GM19351 (cell line): ENCODE data around the gene AK9.
"Not testable (repeated sequence)": the region's sequence is repeated elsewhere in the genome, so short reads cannot be mapped to it uniquely, and the experiment has no call there.

Source experiments
- ATAC-seq: cut with Tn5 transposase; IDR thresholded peaks from one replicate; pipeline ENCODE4 v1.9.1; 2021; ENCODE audit warnings: mild to moderate bottlenecking, moderate library complexity; ENCODE audit not compliant: unreplicated experiment

AK9 gene

DNA sequence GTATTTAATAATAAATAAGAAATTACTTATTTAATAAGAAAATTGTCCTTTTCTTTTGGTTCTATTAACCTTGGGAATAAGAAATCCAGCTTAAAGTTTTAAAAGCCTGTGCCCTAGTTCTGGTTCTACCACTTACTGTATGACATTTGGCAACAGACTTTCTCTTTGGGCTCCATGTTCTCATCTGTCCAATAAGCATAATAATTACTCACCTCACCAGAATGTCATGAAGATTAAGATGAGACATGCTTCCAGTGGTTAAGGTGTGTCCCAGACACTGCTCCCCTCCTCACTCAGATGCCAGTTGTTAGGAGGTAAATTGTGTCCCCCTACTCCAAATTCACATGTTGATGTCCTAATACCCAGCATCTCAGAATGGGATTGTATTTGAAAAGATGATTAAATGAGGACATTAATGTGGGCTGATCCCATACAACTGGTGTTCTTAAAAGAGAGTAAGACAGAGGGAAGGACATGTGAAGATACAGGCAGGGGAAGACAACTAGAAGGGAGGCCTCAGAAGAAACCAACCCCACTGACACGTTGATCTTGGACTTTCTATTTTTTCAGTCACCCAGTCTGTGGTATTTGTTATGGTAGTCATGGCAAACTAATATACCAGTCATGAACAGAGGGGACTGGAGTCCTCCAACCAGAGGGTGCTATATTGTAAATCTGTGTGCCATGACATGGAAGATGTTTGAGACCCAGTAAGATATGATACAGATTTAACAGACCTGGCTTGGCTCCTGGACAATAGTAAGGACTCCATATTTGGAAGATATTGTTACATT, 229.1 kb downstream of the AK9 start:
- ATAC-seq = no peak

DNA sequence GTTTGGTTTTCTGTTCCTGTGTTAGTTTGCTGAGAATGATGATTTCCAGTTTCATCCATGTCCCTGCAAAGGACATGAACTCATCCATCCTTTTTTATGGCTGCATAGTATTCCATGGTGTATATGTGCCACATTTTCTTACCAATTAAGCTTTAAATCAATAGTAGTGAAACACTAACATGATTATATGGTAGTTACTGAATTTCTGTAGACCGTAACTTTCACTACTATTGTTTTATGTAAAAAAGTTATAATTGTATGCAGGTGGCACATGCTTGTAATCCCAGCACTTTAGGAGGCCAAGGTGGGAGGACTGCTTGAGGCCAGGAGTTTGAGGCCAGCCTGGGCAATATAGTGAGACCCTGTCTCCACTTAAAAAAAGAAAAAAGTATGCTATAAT, 229.8 kb downstream of the AK9 start:
- ATAC-seq = not testable (repeated sequence)

DNA sequence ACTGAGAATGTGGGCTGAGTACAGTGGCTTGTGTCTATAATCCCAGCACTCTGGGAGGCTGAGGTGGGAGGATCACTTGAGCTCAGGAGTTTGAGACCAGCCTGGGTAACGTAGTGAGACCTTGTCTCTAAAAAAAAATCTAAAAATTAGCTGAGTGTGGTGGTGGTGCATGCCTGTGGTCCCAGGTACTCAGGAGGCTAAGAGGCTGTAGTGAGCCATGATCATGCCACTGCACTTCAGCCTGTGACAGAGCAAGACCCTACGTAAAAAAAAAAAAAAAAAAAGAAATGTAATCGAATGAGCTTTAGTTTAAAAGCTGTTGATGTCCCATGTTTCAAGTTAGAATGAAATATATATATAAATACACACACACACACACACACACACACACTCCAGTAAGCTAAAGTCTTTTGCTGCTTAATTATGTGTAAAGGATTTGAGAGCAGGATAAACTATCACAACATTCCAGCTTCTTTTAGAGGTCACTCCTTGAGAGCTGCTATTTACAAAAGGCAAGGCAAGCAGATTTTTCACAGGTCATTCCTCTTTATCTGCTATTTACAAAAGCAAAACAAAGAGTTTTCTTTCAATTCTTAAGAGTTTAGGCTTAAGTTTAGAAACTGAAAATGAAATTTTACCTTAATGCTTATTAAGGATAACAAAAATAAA, 230.7 kb downstream of the AK9 start:
- ATAC-seq = no peak

DNA sequence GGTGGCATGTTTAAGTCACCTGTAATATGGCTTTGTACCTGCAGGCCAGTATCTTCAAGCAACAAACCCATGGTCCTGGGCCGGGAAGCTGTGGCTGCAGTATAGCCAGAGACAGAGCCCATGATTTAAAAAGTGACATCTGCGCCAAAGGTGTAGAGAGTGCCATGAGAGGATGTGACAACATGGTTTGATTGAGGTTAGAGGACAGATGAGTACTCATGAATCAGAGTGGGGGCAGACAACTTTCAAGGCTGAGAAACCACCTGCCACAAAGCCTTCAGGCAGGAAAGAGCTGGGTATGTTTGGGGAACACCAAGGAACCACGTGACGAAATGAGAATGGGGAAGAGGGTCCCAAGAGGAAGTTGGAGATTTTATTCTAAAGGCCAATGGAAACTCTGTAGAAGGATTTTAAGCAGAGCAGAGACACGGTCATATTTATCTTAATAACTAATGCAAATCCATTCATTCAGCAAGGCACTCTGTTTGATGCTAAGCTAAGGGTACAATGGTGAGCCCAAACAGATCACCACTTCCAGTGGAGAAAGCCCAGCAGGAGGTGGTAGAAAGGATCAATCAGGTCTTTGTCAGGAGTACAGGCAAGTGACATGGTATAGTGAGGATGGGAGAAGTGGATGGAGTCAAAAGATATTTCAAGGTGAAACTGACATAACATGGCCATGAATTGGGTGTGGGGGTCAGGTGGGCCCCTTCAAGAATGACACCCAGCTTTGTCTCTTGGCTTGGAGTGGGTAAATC, 232.0 kb downstream of the AK9 start:
- no peak for ATAC-seq

DNA sequence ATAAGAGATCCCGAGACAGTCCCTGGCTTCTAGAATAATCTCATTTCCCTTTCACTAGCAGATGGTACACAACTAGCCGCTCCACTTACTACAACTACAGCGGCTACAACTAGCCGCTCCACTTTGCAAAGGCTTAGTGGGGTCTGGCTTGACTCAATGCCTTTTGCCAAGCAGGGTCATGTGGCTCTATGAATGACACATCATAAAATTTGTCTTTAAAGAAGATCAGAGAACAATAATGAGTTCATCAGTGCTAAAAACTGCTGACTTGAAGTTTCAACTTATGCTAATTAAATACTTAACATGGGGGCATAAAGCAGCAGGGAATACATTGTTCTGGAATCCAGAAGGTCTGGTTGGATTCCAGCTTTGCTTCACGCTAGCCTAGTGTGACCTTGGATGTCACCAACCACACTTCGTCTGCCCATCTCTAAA, 233.4 kb downstream of the AK9 start:
- no peak for ATAC-seq

DNA sequence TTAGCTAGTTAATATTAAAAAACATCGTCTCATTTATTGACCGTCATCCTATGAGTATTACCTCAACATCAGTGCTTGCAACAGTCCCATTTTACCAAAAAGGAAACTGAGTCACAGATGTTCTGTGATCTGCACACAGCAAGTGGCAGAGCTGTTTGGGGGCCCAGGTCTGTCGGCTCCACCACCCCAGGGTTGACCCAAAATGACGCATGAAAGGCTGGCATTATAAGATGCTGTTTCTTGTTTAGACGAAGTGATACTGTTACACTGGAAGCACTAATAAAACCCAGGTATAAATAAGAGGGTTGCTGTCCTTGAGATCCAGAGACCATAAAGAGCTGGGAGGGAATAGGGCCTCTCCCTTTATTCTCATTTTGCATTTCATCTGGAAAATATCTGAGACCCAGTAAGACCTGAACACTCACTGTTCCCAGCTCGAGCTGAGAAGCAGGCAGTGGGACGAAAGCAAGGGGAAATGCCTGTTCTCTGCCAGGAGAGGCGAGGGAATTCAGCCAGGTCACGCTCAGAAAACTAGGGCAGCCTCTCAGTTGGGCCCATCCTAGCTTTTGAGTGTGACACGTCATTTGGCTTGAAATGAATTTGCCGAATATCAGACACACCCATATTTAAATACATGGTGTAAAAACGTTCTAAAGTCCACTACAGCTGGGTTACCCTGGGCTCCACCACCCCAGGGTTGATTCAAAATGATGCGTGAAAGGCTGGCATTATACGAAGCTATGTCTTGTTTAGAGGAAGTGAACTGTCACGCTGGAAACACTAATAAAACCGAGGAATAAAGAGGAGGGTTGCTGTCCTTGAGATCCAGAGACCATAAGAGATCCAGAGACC, 234.1 kb downstream of the AK9 start:
- no peak for ATAC-seq

DNA sequence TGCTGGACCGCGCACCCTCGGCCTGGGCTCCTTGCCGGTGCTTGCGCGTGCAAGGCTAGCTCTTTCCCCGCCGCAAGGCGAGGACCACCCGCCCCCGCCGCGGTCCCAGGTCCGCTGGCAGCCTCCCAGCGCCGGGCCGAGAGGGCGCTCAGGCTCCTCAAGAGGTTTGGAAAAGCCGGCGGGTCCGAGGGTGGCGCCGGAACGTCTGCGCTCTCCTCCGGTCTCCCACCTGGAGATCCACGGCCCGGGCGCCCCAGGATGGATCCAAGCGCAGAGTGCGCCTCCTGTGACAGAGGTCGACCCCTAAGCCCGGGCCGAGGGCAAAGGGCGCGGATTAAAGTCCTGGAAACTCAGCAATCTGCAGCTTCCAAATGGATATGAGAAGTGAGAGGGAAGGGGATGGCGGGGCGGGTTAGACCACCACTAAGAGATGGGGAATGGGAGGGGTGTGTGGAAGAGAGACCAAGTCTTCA, 234.9 kb downstream of the AK9 start:
- no peak for ATAC-seq

DNA sequence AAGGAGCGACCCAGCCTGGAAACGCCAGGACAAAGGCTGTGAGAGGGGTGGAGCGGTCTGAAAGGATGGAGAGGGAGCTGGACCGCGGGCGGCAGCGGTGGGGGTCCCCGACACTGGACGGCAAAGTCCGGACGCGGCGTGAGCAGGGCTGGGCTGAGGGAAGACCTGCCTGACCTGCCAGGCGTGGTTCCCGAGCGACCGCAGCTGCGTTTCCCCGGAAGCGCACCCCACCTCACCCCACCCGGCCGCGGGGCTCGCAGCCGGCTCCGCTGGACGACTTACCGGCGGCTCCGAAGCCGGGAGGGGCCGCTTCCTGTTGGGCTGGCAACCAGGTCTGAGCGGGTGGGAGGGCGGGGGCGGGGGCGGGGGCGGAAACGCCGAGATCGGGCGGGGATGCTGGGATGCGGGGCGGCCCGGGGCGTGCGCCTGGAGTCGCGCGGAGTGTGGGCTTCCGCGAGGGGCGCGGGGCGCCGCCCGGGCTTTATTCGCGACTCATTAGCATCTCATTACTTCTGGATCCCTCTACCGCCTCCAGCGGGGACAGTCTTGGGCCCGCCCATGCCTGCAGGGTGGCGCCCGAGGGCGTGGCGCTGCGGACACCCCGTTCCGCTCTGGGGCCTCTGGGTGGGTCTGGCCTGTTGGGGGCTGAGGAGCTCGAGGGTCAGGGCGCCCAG, 235.4 kb downstream of the AK9 start, which contains the start of gene MICAL1:
Gene MICAL1, minus strand, starts transcription at position 336 of the 674 bp plus-strand sequence. CDS start 1,576 bp downstream, outside the sequence.
- peak; percentile 56 for ATAC-seq

DNA sequence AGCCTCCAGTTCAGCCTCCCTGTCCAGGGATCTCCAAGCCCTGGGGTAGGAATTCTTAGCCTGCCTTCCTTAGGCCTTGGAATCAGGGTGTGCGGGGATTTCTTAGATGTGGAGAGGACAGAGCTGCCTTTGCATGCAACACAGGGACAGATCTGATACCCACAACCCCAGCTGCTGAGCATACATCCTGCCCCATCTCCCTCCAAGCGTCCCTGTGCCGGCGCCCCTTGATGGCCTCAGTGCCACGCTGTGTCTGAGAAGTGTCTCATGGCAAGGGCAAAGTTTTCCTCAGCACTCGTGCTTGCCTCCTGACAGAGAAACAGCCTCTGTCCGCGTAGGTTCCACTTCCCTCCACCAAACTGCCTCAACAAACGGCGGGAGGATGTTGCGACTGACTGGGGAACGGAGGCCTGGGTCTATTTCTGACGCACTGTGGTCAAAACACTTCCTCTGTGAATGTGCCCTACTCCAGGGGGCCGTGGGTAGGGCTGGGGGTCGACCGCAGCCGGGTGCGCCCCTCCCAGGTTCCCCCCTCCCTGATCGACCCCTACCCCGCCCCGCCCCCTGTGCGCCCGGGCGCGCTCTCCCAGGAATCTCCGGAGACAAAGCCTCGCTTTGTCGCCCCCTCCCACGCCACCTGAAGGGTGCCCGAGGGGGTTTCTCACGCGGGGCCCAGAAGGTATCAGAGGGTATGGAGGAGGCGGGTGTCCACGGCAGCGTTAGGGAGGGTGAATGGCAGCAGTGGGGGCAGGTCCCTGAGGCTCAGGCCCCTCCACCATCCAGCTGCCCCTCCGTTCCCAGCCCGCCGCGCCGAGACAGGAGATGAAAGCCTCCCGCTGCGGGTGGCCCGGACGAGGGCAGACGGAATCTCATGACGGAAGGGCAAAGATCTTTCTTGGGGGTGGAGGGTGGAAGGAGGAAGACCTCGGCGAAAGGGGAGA, 236.2 kb downstream of the AK9 start:
- peak; percentile 38 for ATAC-seq

DNA sequence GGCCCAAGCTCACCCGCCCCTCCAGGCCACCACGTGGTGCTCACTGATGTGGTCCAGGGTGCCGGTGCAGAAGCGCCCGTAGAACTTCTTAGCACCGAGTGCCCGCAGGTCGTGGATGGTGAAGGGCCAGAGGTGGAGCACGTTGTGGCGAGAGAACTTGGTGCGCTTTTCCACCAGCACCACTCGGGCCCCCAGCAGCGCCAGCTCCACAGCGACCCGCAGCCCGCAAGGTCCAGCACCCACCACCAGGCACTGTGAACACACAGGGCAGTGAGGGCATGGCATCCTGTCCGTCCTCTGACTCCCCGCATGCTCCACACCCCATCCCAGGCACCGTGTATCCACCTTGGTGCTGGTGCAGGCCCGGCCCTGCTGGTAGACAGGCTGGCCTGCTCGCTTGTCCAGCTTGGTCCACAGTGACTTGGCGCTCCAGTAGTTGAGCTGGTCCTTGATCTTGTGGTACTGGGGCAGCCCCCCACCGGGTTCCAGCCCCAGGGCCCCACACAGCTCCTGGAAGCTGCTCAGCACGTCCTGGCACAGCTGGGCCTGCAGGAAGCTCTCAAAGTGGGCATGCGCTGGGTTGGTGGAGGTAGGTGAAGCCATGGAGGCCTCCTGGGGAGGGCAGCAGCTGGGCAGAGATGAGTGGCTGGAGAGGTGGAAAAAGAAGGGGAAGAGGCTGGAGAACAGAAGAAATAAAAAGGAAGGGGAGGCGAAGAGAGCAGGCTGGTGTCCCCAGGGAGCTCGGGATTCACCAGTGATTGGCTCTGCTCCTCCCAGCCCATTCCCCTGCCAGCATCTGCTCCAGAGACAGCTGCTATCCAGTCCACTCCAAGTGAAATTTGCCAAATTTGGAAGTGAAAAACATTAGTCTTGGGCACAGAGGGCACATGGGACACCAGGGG, 237.2 kb downstream of the AK9 start:
- ATAC-seq = no peak

DNA sequence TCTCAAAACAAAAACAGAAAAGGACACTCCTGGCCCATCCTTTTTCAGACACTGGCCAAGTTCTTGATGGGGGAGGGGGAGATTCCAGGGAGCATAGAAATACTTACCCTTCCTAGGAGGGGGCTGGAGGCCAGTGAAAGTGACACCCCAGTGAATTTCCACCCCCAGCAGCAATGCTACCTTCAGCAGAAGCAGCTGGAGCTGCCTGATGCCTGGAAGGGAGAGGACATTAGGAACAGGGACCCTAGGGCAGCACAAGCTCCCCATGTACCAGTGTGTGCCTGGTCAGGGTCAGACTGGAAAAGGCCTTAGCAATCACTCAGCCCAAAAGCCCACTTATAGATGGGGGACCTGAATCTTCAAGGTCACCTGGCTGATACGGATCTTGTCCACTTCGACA, 237.8 kb downstream of the AK9 start:
- ATAC-seq = no peak

DNA sequence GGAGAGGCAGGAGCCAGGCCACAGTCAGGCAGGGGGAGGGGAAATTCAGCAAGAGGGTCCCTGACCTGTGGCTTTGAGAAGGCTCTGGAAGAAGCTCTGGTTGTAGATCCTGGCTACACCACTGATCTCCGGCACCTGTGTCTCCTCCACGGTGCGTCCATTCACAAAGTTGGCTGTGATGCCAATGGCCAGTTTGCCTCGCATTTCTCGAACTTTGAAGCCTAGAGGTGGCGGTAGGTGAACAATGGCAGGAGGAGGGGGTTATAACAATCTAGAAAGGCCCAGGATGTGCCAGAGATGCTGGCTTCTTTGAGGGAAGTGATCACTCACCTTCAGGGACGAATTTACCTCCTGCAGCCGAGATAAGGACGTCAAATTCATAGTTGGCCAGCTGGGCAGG, 238.8 kb downstream of the AK9 start:
- ATAC-seq = no peak

DNA sequence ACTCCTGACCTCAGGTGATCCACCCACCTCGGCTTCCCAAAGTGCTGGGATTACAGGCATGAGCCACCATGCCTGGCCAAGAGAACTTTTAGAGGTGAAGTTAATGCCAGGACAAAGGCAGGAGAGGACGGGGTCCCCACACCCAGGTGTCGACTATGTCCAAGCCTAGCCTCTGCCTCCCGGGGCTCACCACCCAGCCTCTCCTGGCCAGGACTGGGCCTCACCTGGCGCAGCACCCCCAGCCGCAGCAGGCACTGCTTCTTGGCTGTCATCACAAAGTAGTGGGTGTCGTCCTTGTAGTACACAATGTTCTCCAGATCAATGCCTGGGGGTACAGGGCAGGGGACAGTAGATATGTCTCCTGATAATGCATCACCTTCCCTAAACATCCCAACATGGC, 239.6 kb downstream of the AK9 start:
- no peak for ATAC-seq

DNA sequence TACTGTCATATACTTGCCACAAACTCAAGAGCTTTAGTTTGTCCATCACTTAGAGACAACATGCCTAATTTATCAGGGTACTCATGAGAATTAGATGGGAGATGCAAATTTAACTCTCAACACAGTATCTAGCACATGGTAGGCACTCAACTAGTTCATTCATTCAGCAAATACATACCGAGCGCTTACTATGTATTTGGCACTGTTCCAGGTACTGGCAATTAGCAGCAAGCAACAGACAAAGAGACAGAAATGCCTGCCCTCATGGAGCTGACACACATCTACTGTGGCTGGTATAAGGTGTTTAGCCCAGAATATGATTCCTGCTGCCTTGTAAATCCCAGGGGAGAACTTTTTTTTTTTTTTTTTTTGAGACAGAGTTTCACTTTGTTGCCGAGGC, 240.2 kb downstream of the AK9 start:
- ATAC-seq = no peak

DNA sequence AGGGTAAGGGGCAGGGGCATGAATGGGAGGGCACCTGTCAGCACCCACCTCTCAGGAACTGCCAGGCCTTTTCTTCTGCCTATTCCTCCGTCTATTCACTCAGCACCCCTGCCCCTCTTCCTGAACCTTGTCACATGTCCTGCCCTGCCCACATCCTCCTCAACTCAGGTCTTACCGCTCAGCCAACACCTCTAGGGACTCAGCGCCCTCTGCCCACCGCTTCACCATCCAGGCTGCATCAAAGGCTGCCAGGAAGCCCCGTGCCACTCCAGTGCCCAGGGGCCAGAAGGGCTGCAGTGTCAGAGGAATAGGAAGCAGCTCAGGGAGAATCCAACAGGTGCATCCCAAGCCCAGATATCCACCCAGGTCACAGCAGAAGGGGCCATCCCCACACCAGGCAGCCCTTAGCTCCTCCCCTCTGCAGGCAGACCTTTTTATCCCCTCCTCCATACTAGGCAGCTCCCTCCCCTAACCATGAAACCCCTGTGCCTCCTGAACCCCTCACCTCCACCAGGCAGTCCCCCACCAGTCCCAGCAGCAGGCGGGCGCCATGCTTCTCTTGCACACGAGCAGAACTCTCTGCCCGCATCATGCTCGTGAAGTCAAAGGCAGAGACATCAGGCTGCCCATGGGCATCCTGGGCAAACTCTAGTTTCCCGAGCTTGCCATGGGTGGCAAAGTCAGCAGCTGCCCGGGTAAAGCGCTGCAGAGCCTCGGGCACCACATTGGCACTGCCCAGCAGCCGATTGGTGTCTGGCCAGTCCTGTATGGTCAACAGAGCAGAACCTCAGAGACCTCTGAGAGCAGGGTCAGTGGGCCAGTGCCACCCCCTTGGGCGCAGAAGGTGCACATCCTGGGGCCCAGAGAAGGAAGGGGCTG, 241.0 kb downstream of the AK9 start:
- no peak for ATAC-seq

DNA sequence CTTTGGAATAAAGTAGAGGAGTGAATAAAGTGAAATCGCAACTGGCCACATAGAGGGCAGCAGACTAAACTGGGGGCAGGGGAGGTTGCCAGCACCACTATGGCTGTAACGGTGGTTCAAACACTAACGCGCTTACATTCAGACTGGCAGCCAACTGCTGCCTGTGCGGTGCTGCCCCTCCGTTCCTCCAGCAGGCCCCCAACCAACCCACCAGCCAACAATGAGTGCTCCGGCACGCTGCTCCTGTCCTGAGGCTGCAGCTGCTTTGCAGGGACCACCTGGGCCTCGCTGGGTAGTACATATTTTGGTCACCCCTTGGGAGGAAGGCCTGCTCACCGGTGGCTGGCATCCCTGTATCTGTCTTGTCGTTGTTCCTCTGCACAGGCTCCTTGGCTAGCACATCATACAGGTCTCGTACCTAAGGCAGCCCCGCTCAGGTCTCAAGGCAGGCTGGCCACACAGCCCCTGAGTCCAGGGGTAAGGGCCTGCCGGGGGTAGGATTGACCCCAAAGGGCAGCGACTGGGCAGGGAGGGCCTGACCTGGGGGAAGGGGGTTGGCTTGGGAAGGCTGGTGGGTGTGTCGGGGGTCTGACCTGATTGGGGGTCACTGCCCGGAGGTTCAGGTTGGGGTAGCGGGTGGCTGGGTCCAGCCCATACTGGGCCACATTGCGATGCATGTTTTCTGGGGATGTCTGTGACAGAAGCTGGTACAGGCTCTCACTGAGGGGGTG, 241.8 kb downstream of the AK9 start:
- ATAC-seq = no peak
